Fibroblast of skin of right quadriceps (primary cell): Measurements from ENCODE around the gene GAS7.

Experiments used
- DNase-seq: peaks from one replicate; pipeline ENCODE4 v3.0.0-alpha.2; 2013

Gene GAS7

DNA sequence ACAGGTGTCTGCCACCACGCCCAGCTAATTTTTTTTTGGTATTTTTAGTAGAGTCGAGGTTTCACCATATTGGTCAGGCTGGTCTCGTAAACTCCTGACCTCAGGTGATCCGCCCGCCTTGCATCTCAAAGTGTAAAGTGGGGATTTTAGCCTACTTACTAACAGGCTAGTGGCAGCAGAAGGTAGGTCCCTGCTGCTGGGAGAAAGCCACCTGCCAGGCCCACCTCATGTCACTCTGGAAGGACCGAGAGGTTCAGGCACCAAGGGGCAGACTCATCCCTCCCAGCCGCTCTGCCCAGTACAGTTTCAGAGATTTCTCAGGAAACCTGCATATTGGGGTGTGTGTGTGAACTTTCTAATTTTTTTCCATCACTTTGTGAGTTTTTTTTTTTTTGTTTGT lies 291.3 kb downstream of the GAS7 start:
- no peak for DNase-seq

DNA sequence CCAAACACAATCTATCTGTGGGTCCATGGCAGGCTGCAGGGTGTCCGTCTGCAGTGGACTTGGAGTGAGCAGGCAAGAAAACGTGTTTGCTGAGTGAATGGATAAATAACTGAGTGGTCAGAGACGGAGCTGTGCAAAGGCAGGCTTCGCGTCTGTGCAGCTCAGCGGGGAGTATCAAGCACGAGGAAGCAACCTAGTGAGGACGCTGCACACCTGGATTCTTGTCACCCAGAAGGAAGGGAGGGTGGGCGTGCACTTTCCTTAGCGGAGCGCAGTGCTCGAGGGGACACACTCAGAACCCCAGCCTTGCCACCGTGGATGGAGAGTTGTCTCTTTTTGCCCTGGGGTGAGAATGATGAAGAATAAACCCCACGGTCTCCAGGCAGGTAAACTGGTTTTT lies 291.8 kb downstream of the GAS7 start:
- DNase-seq, result no peak

DNA sequence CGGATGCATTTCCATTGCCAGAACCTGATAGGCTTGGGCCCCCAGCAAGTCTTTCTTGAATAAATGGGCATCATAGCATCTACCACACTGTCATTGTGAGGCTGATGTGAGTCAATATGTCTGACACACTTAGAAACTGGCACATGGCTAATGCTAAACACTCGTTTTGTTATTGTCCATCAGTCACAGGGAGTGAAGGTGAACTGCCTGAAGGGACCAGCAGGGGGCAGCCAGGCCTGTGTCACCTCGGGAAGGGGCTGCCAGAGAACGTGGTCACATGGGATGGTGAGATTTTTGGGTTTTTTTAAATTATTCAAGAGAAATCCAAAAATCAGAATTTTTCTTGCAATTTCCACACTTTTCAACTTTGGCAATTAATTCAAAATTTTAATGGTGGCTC lies 292.5 kb downstream of the GAS7 start:
- no peak for DNase-seq

DNA sequence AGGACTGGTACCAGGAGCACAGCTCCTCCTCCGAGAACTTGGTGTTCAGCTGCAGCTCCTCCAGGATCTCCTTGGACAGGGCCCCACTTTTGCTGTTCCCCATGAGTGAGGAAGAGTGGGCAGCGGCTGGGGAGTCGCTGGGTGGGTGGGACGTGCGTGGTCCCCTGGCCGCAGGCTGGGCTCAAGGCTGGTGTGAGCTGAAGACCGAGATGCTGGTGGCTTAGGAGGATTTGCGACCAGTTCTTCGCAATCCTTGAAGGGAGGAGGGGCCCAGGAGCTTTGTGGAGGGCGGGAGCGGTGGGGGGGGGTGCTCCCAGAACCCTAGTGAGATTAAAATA lies 293.4 kb downstream of the GAS7 start, which contains the start of gene RCVRN:
RCVRN (minus strand) TSS at position 194 of the 338 bp plus-strand sequence; CDS start at position 103, 91 bp downstream.
- no peak for DNase-seq

DNA sequence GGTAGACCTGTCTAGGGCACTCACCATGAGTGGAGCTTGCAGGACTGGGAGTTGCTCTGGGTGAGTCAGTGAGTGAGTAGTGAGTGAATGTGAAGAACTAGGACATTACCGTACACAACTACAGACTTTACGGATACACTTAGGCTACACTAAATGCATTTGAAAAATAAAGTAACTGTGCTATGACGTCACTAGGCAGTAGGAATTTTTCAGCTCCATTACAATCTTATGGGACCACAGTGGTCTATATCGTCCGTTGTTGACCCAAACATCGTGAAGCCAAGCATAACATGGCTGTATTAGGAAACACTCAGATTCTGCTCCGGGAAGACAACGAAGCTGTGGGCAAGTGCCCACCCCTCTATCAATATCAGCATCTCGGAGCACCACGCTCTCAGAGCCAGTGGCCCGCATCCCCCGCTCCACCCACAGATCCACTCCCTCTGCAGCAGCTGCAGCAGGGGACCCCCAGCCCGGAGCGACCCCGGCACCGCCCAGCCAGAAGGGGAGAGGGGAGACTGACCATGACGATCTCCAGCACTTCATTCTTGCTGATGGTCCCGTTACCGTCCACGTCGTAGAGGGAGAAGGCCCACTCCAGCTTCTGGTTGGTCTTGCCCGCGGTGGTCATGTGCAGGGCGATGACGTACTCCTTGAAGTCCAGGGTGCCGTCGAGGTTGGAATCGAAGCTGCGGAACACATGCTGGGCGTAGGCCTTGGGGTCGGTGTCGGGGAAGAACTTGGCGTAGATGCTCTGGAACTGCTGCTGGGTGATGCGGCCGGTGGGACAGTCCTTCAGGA lies 293.9 kb downstream of the GAS7 start:
- DNase-seq, result no peak

DNA sequence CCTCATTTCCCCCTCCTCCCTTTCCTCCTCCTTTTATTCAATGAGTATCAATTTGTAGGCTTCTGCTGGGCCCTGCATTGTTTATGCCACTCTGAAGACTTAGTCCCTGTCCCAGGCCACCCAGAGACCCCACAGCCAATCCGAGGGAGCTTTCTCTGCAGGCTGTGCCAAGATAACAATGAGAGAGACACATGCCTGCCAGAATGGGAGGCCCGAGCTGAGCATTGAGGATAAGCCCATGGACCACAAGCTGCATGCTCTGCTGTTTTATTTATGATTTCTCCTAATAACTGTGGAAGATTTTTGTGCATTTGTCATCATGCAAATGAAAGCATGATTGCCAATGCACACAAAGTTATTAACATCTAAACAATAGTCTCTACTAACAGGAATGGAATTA lies 296.3 kb downstream of the GAS7 start:
- peak; percentile 39 for DNase-seq

DNA sequence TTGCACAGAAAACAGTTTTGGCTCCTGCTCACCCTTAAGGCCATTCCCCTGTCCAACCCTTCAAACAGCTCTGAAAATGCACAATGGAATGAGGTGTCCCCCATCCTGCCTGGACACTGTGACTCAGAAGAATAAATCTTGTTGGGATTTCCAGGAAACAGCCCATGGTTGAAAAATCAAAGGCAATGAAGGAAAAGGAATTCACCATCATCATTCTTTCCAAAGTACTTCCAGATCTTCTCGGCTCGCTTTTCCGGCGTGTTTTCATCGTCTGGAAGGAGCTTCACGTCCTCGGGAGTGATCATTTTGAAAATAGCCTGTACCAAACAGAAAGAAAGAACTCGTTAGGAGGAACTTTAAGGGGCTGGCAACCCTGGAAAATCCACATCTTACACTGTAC lies 297.6 kb downstream of the GAS7 start:
- DNase-seq, result peak; percentile 90

DNA sequence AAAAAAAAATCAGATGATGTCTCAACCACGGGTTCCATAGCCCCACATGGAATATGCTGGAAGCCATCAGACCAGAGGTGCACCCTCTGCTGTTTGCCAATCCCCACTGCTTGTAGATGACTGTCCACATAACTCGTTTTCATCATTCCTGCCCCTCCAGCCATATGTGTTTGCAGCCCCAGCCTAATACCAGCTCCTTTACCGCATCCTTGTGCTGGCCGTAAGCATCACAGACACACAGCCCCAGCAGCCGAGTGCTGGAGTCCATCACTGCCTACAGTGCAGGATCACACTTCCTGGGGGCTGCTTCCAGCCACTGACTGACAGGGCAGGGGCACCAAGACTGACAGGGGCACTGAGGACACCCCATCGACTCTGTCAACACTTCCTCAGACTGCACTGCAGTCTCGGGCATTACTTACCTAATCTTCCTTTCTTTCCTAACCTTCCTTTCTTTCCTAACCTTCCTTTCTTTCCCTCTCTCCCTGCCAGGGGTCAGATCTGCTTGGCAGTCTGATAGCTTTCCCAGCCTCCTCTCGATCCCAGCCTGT lies 298.3 kb downstream of the GAS7 start:
- peak; percentile 56 for DNase-seq

DNA sequence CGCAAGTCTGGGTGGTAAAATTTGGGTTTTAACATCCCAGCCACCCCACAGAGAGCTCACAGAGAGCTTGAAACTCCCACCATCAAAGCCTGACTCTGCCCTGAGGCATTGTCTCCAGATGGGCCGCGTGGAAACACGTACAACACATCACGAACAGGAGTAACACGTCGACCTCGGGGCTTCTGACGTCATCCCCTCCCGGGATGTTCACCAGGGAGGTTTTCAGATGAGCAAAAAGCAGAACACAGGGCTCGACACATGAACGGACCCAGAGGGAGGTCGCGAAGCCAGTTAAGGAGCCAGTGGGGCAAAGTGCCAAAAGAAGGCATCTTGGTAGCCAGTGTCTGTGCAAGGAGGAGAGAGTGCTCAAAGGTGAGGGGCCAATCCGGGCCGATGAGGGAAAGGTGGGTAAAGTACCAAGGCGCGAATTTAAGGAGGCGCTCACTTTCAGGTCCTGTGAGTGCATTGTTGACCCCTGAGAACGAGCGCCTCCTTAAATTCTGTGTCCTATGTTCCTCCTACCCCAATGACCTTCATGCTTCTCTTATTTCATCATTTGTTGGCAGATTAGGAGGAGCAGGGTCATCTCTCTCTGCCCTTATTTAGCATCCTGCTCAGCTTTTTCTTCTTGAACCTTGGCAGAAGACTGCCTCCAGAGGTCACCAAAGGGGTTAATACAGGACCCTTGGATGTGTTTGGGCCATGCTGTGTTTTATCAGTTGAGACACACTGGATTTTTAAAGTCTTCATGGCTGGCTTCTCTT lies 298.9 kb downstream of the GAS7 start:
- DNase-seq, result peak; percentile 28

DNA sequence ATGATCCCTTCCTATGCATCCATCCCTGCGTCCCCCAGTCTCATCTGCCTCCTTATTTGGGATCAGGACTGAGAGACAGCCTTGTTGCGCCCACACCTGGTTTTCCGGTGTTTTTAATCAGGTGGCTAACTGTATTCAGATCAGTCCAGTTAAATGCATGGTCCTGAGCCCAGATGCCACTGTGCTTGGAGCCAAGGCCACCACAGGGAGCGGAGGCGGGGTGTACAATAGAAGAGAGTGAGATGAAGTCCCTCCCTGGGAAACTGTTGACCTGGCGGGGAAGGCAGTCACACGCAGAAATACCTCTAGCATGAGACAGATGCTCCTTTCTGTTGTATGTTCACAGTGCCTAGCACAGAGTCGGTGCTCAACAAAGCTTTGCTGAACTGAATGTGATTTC lies 299.6 kb downstream of the GAS7 start:
- DNase-seq, result no peak

DNA sequence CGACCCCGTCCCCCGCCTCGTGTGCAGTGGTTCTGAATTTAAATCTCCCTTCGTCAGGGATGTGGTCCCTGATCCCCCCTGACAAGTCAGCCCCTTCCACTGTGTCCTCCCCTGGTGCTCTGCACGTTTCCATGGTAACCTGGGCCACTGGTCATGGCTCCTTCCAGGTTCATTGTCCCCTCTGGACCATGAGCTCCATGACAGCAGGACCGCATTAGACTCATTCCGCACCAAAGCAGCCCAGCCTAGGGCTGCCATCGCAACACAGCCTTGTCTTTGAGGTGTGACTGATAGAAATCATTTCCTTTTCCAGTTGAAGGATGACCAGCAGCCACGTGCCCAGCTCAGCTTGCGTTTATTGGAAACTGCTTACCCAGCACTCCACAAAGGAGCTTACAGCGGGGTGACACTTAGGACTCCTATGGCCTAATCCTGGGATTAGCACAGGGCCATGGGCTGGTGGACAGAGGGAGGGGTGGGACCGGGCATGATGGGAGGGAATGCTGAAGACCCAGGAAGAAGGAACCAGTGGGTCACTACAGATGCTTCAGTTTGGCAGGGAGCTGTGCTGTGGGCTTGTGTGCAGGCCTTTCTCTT lies 300.9 kb downstream of the GAS7 start:
- DNase-seq, result no peak

DNA sequence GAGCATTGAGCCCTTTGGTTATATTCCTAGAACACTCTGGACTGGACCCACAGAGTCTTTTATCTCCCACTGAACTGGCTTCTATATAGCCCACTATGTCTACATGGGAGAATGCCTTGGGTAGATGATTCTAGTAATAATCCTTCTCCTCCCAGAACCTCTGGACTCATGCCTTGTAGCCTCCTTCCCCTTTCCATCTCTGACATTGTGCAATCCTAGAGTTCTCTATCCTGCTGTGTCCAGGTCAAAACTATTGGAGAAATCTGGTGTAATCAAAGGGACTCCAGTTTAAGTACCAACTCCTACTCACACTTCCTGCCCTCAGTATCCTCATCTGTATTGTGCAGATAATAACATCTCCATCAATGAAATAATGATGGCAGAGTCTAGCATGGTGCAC lies 302.5 kb downstream of the GAS7 start:
- no peak for DNase-seq

DNA sequence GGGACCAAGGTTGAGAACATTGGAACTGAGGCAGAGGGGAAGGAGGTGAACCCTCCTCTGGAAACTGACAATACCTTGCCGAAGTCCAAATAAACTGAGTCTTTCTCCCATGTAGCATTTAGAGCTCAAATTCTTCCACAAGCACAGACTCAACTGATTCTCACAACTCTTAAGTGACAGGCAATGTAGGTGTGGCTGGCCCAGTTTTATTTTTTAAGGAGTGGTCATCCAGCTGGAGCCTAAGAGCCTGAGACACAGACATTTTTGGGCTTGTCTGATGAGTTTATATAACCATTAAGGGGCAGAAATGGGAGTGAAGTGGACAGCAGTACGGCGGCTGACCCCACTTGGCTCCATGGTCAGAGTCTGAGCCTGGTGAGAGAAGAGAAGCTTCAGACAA lies 304.2 kb downstream of the GAS7 start:
- no peak for DNase-seq

DNA sequence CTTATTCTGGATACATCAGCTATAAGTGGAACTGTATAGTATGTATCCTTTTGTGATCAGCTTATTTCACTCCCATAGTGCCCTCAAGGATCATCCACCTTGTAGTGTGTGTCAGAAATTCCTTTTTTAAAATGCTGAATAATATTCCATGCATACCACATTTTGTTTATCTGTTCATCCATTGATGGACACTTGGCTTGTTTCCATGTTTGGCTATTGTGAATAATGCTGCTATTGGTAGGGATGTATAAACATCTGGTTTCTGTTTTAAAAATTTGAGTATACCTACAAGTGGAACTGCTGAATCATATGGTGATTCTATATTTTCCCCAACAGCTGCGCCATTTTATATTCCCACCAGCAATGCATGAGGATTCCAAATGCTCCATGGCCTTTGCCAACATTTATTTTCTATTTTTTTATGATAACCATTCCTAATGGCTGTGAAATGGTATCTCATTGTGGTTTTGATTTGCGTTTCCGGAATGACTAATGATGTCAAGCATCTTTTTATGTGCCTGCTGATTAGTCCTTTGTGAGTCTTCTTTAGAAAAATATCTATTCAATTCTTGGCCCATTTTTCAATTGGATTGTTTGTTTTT lies 304.9 kb downstream of the GAS7 start:
- peak; percentile 82 for DNase-seq

DNA sequence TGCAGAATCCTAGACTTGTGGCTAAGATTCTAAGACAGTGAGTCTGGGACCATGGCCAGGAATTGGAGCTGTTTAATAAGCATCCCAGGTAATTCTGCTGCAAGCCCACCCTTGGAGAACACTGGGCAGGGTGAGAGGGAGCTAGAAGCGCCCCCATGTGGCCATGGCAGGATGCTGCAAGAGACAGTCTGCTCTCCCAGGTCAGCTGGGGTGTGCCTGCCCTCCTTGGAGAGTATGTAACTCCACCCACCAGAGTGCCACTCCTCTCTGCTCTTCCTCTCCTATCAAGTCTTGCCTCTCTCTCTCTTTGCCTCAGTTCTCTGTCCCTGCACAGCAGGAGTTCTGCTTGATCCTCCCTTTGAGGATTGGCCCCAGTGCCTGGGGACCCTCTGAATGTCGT lies 308.3 kb downstream of the GAS7 start:
- no peak for DNase-seq

DNA sequence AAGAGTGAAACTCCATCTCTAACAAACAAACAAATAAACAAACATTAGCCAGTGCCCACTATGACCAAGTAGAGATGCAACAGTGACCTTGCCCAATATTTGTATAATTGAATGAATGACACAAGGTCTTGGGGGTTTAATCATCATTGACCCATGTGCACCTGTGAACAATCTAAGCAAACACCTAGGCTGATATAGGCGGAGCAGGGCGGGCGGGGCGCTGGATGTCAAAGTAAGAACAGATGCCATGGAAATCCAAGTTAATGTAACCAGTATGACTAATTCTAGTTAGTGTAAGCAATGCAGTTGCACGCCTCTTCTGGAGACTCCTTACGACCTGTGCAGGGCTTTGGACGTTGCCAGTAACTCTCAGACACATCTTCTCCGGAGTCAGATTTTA lies 310.9 kb downstream of the GAS7 start:
- DNase-seq, result no peak

DNA sequence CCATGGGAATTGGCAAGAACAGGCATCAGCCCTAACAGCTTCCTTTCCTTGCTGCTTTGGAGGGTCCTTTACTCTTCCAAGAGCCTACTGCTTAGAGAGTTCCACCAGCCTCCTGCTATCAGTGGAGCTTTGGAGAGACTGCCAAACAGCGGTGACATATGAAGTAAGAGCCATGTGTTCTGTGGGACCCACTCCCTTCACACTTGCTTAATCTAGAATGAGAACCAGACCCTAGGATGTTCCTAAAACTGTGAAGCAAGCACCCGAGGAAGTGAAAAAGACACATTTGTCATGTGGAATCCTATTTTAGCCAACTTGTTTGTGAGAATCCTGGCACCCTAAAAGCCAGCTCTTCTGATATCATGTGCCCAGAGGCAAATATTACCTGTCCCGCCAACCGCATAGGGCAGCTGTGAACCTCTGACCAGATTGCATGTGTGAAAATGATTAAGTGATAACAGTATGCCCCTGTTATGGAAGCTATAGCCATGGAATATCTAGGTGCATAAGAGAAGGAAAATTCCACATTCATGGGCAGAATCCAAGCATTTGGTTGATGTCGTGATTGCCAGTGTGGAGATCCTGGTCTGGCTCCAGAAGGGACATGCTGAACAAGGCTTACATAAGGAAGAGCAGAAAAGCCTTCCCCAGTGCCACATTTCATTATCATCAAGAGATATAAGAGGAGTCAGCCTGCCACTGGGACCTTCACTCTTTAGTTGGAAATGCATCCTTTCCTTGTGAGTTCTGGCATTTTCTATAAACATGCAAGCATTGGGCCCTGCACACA lies 312.1 kb downstream of the GAS7 start:
- no peak for DNase-seq

DNA sequence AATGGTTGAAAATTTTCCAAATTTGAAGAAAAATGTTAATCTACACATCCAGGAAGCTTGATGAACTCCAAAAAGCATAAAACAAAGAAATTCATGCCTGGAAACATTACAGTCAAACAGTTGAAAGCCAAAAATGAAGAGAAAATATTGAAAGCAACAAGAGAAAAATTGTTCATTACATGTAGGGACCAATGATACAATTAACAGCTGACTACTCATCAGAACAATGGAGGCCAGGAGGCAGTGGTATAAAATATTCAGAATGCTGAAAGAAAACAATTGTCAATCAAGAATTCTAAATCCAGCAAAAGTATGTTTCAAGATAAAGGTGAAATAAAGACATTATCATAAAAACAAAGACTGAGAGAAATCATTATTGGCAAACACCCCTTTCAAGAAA lies 315.0 kb downstream of the GAS7 start:
- DNase-seq, result no peak

DNA sequence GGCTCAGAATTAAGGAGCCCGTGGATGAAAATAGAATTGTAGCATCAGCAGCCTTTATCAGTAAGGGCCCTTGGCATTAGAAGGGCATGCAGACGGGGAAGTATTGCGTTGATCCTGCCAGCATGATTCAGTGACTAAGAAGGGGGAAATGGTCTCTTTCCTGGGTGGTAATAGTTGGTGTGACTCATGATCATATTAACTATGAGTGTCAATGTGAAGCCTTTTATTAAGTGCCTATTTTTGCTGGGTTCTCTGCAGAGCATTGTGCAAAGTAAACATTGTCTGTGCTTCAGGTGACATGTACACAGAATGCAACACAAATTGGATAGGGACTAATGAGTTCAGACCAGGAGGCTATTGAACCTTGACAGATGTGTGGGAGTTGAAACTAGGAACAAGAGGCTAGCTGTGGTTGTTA lies 317.8 kb downstream of the GAS7 start:
- DNase-seq, result peak; percentile 42

DNA sequence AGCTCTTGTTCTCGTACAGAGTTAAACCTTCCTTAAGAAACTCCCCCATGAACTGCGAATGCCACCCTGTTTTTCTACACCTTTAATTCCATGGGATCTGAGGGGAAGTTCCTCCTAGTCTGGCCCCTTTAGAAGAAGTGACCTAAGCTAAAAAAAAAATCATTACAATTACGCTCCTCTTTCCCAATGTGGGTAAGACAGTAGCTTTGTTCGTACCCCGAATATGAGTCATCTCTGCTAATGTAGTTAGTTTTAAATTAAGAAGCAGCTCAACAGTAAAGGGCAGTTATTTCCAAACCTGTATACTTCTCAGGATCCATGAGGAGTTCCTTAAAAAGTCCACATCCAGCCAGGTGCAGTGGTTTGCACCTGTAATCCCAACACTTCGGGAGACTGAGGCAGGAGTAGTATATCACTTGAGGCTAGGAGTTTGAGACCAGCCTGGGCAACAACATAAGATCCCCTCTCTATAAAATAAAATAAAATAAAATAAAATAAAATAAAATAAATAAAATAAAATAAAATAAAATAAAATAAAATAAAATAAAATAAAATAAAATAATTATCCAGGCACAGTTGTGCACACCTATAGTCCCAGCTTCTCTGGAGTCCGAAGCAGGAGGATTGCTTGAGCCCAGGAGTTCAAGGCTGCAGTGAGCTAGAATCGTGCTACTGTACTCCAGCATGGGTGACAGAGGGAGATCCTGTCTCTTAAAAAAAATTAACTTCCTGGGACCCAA lies 319.4 kb downstream of the GAS7 start:
- peak; percentile 58 for DNase-seq

DNA sequence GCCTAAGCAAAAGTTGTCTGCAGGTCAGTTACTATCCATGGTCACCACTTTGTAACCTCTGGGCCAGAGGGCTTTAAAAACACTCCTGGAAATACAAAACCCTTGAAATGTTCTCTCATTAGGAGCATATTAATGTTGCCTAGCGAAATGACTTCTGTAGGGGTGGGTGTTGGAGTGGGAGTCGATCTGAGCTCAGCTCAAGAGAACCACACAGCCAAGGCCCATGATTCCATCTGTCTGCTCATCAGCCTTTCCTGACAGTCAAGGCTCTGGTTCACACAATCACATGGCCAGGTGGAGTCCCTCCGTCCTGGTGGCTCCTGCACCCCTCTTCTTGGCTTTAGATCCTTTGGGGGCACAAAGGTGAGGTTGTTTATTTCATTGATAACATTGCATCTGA lies 320.1 kb downstream of the GAS7 start:
- no peak for DNase-seq

DNA sequence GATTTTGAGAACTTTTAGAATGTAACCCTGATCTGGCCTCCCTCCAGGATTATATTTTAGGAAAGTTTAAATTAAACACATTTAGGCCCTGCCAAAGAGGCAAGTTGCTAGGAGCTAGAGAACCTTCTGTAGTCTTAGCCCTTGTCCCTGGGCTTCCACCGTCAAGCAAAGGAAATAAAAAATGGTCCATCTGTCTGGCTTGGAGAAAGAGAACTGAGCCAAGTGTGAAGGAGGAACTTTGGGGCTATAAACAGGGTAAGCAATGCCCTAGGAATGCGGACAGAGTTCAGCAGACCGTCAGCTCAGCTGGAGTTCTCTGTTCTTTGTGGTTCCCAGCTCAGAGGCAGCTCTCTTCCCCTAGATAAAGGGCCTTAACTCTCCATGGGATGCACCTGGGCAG lies 323.0 kb downstream of the GAS7 start:
- DNase-seq, result peak; percentile 54
